Measurements from ENCODE around the gene GPX2. TPM values are rescaled to one million over a fixed set of nuclear protein-coding genes. Genes with fewer than 3 reads are reported as not detected.

GPX2 gene
- polyA plus RNA-seq, 6 donors from 2014 or later: not detected

GRCh38 chr14:64912261-64912660 is 30.3 kb downstream of the GPX2 start:
- H3K9me3 Mint-ChIP-seq: no peaks in the 10 kb centered on the region
- peaks cover 21 to 35% (median 24%) of the 10 kb centered on the region in 3 donors for H3K4me1 Mint-ChIP-seq
- H3K27ac Mint-ChIP-seq: no peak overlapping the region
- H3K4me3 Mint-ChIP-seq: peak overlapping the region in 1 of 8 donors; percentile 59
- peaks cover 0 to 11% (median 2%) of the 10 kb centered on the region in 3 donors for H3K27me3 Mint-ChIP-seq
- DNase-seq (no peak), ATAC-seq (ENCODE audit: low read depth in 2 of 2) (no peak)
- no peaks in the 10 kb centered on the region for H3K36me3 Mint-ChIP-seq

DNA sequence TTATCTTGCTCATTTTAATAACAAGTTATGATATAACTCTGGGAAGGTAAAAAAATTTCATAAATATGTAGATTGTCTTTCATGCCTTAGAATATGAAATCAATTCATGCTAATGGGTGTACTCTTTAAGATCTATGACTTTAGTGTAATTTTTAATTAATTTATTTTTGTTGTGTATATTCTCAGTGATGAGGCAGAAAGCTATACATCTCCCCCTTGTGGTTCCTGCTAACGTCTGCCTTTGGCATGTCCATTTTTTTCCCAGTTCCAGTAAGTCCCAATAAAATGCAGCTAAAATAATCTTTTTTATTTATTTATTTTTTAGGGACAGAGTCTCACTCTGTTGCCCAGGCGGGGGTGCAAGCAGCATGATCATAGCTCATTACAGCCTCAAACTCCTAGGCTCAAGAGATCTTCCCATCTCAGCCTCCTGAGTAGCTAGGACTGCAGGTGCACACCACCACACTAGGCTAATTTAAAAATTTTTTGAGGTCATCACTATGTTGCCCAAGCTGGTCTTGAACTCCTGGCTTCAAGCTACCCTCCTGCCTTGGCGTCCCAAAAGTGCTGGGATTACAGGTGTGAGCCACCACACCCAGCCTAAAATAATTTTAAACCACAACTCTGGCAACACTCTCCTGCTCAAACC is 31.6 kb downstream of the GPX2 start:
- H3K9me3 Mint-ChIP-seq: no peaks in the 10 kb centered on the region
- H3K27ac Mint-ChIP-seq: peak overlapping the region in 1 of 6 donors; percentile 4
- DNase-seq (no peak), ATAC-seq (ENCODE audit: low read depth in 2 of 2) (no peak)
- peaks cover 7 to 20% (median 12%) of the 10 kb centered on the region in 3 donors for H3K27me3 Mint-ChIP-seq
- H3K36me3 Mint-ChIP-seq: no peaks in the 10 kb centered on the region
- H3K4me1 Mint-ChIP-seq: peaks cover 18 to 22% (median 19%) of the 10 kb centered on the region in 3 donors
- no peak overlapping the region for H3K4me3 Mint-ChIP-seq

- no peak overlapping the region for H3K4me3 Mint-ChIP-seq
- H3K4me1 Mint-ChIP-seq: no peaks in the 10 kb centered on the region
- no peak for DNase-seq
- peak overlapping the region in 1 of 6 donors; percentile 67 for H3K27ac Mint-ChIP-seq
- no peaks in the 10 kb centered on the region for H3K36me3 Mint-ChIP-seq
- H3K27me3 Mint-ChIP-seq: peaks cover 24 to 36% (median 28%) of the 10 kb centered on the region in 3 donors
- no peaks in the 10 kb centered on the region for H3K9me3 Mint-ChIP-seq
- no peak for ATAC-seq (ENCODE audit: low read depth in 2 of 2)
Observed at GRCh38 chr14:64906022-64906421, 36.5 kb downstream of the GPX2 start.

- H3K4me3 Mint-ChIP-seq: no peak overlapping the region
- no peak overlapping the region for H3K27ac Mint-ChIP-seq
- H3K9me3 Mint-ChIP-seq: no peaks in the 10 kb centered on the region
- H3K36me3 Mint-ChIP-seq: no peaks in the 10 kb centered on the region
- DNase-seq: no peak
- peaks cover 24 to 33% (median 30%) of the 10 kb centered on the region in 3 donors for H3K27me3 Mint-ChIP-seq
- ATAC-seq (ENCODE audit: low read depth in 2 of 2): no peak
- no peaks in the 10 kb centered on the region for H3K4me1 Mint-ChIP-seq
Observed at GRCh38 chr14:64899958-64900357, 42.6 kb downstream of the GPX2 start.

DNA sequence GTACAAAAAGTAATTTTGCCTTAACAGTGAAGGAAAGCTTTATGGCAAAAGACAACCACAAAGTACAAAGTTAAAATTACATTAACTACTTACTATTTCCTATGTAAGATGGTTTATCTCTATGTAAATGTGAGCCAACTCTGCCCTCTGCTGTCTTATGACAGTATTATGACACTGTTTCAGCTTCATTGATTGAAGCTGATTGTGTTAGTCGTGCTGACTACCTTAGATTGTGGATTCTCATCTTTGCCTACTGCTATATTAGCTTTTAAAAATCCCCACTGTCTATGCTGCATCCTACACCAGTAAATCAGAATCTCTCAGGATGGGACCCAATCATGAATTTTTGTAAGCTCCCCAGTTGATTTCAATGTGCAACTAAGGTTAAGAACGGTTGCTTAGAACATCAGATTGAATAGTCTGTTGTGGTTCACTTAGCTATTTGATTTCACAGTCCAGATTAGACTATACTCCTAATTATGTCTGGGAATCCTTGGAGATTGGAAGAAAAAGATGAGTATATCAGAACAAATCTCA is 50.6 kb downstream of the GPX2 start:
- Mint-ChIP-seq H3K4me1 (no peaks in the 10 kb centered on the region), H3K27me3 (peaks cover 18 to 24% (median 22%) of the 10 kb centered on the region in 3 donors), H3K4me3 (no peak overlapping the region), H3K36me3 (no peaks in the 10 kb centered on the region), H3K9me3 (no peaks in the 10 kb centered on the region), H3K27ac (no peak overlapping the region)
- DNase-seq (peak; percentile 18), ATAC-seq (ENCODE audit: low read depth in 2 of 2) (peak; percentile 73 to 74)

DNA sequence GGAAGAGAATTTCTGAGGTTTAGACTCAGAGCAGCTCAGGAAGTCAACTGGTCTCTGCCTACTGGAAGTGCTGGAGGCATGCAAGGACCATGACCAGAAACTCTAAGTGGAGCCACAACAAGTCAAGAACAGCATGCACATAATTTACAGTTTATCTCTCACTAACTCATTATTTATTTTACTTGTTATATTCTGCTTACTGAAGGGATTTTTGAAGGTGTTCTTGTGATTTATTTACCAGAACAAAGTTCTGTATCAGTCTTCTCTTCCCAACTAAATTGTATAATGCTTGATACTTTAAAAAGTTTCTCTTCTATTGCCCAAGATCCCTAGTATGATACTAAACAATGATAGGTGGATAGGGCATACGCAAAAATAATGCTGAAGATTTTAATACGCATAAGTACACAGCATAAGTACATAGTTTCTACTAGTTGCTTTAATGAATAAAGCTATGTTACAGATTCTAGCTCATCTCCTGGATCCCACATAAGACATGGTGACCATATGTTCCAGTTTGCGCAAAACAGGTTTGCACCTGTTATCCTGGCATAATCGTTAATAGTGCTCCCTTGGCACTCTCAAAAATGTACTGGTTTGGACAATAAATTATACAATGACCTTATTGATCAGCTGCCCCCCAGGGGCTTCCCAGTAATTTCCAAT is 51.2 kb downstream of the GPX2 start:
- Mint-ChIP-seq H3K27ac (no peak overlapping the region), H3K36me3 (no peaks in the 10 kb centered on the region), H3K4me3 (peak overlapping the region in 1 of 8 donors; percentile 6), H3K4me1 (no peaks in the 10 kb centered on the region), H3K9me3 (no peaks in the 10 kb centered on the region), H3K27me3 (peaks cover 23 to 27% (median 25%) of the 10 kb centered on the region in 3 donors)
- ATAC-seq (ENCODE audit: low read depth in 2 of 2) (no peak), DNase-seq (no peak)

DNA sequence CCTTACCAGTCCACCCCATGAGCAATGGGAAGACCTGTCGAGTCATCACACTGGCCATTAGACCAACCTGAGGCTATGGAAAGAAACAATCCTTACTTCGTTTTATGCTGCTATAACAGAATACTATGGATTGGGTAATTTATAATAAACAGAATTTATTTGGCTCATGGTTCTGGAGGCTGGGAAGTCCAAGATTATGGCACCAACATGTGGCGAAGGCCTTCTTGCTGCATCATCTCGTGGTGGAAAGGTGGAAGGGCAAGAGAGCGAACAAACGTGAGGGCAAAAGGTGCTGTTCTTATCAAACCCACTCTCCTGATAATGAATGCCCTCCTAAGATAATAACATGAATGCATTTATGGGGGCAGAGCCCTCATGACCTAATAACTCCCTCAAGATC is 53.2 kb downstream of the GPX2 start:
- Mint-ChIP-seq H3K4me1 (no peaks in the 10 kb centered on the region), H3K36me3 (no peaks in the 10 kb centered on the region)

More for the DNA sequence above, 53.2 kb downstream of the GPX2 start:
- Mint-ChIP-seq H3K4me3 (no peak overlapping the region), H3K27me3 (peaks cover 36 to 44% (median 42%) of the 10 kb centered on the region in 3 donors), H3K27ac (no peak overlapping the region), H3K9me3 (no peaks in the 10 kb centered on the region)
- DNase-seq (no peak), ATAC-seq (ENCODE audit: low read depth in 2 of 2) (no peak)

Other genes with a start within 250 kb of the GPX2 start
- not detected for gene PLEKHG3, start 238.3 kb downstream of the GPX2 start, polyA plus RNA-seq (ENCODE audit: low read depth in 6 of 6)
- gene SPTB, start 62.8 kb downstream of the GPX2 start, polyA plus RNA-seq (ENCODE audit: low read depth in 6 of 6): under 1 TPM in 1 of 6 donors, not detected in 5; 0.16 TPM
- 100 to 1,000 TPM; 101 to 151 (median 133) TPM for gene CHURC1, start 28.3 kb downstream of the GPX2 start, polyA plus RNA-seq (ENCODE audit: low read depth in 6 of 6)
- 1 to 10 TPM in 1 of 6 donors, under 1 TPM in 5; 0.25 to 1.9 (median 0.94) TPM for gene RAB15, start 29.6 kb upstream of the GPX2 start, polyA plus RNA-seq (ENCODE audit: low read depth in 6 of 6)
- gene FNTB, start 44.1 kb upstream of the GPX2 start, polyA plus RNA-seq (ENCODE audit: low read depth in 6 of 6): 1 to 10 TPM; 1.6 to 3.6 (median 2.3) TPM
- 100 to 1,000 TPM; 115 to 137 (median 125) TPM for gene MAX, start 159.8 kb upstream of the GPX2 start, polyA plus RNA-seq (ENCODE audit: low read depth in 6 of 6)